Stomach (tissue), 9 donors: ENCODE results near the gene MAPRE2. TPM values are rescaled to one million over a fixed set of nuclear protein-coding genes. Genes with fewer than 3 reads are reported as not detected.

ENCODE experiments used
- DNase-seq, 2 donors: peaks; one replicate each; pipeline versions ENCODE4 v3.0.0 to v3.0.0-alpha.2; 2013 to 2019
- H3K27ac ChIP-seq, 5 donors: fragments of 200-600 bp in 4 of 5; sonication (generic) in 4 of 5; one replicate each; pipeline ENCODE4 v1.5.1; 2013 to 2019; ENCODE audit warnings: mild to moderate bottlenecking in 1 of 5, moderate library complexity in 1 of 5
- H3K27me3 ChIP-seq, 3 donors: fragments of 200-600 bp; sonication (generic); one replicate each; pipeline ENCODE4 v1.5.1; 2017 to 2019; ENCODE audit warnings: mixed run types in 1 of 3
- H3K36me3 ChIP-seq, 4 donors: fragments of 200-600 bp; sonication (generic); 1 replicate in 3 of 4; 2 replicates in 1 of 4; pipeline ENCODE4 v1.5.1; 2016 to 2019
- H3K4me1 ChIP-seq, 4 donors: fragments of 200-600 bp; sonication (generic); one replicate each; pipeline ENCODE4 v1.5.1; 2016 to 2019
- H3K4me3 ChIP-seq, 4 donors: fragments of 200-600 bp; sonication (generic) in 3 of 4; one replicate each; pipeline ENCODE4 v1.5.1; 2016 to 2019; ENCODE audit warnings: mild to moderate bottlenecking in 1 of 4
- H3K9me3 ChIP-seq, 4 donors: fragments of 200-600 bp; sonication (generic); one replicate each; pipeline ENCODE4 v1.5.1; 2016 to 2019
- CTCF ChIP-seq, 7 experiments: fragments of 450-650 bp in 4 of 7; fragments of 200-600 bp in 3 of 7; sonication (generic) in 3 of 7; IDR thresholded peaks; one replicate each; pipeline ENCODE4 v1.5.1; 2016 to 2019; ENCODE audit warnings: antibody characterized with exemption in 7 of 7, control low read depth in 2 of 7, mild to moderate bottlenecking in 1 of 7
- EP300 ChIP-seq: sonication (generic); formaldehyde crosslinking; IDR thresholded peaks from one replicate; pipeline ENCODE4 v1.6.1; 2017; ENCODE audit warnings: antibody characterized with exemption
- POLR2A ChIP-seq, 4 donors: fragments of 450-650 bp; IDR thresholded peaks; one replicate each; pipeline ENCODE4 v1.6.1; 2016; ENCODE audit warnings: antibody characterized with exemption in 4 of 4, control low read depth in 2 of 4, mild to moderate bottlenecking in 1 of 4, moderate library complexity in 1 of 4
- POLR2AphosphoS5 ChIP-seq, 3 donors: sonication (generic); formaldehyde crosslinking; IDR thresholded peaks; one replicate each; pipeline ENCODE4 v1.6.1; 2016; ENCODE audit warnings: antibody characterized with exemption in 3 of 3
- WGBS, 5 donors: extraction: QIAGEN DNeasy Blood & Tissue Kit in 3 of 5; methylation state at CpG; one replicate each; pipeline versions ENCODE4 v1.1.5 to v1.1.7; 2013 to 2018; 5-methylcytosine and 5-hydroxymethylcytosine counted together
- intact Hi-C: fragments of 100-400 bp; cut with DNase I; formaldehyde crosslinking; loops from one replicate; pipeline ENCODE4 v1.15.1; 2023; ENCODE audit warnings: low total_unique reads
- polyA plus RNA-seq, 3 donors: library from polyadenylated mRNA; stranded (reverse); fragments of 200-250 nt; gene quantifications; one replicate each; pipeline ENCODE4 v1.2.3, GENCODE V29; 2013
- total RNA-seq, 5 donors: library from RNA; depleted of rRNA; stranded (reverse); fragments of >200 nt; gene quantifications; one replicate each; pipeline versions ENCODE4 v1.1.0 to v1.2.3, GENCODE V29; 2014 to 2016
- donor health status: healthy with polysubstance abuse.
- donor health status: Bipolar disorder and iron deficiency.
- donor health status: healthy.

MAPRE2 gene
- total and polyA plus RNA-seq, 8 donors: 7.4 to 258 (median 24.2) TPM

GRCh38 chr18:35157181-35157580 is 116.0 kb downstream of the MAPRE2 start:
- Histone ChIP-seq H3K9me3 (no peaks in the 10 kb centered on the region), H3K27ac (no peak overlapping the region)
- intact Hi-C loops: no loop called here

GRCh38 chr18:35158728-35159450 is 117.7 kb downstream of the MAPRE2 start:
- peaks cover 0 to 8% (median 6%) of the 10 kb centered on the region in 4 donors for H3K4me1 ChIP-seq
- H3K4me3 ChIP-seq: no peak overlapping the region
- intact Hi-C loops: no loop called here
- 71 to 86% (median 78%) methylated on average over 5 of the region's 5 CpGs for WGBS, 5 donors
- peak in 1 of 2 donors; percentile 52 for DNase-seq
- no peaks in the 10 kb centered on the region for H3K27me3 ChIP-seq
- TF ChIP-seq EP300: no peak
- no peaks in the 10 kb centered on the region for H3K36me3 ChIP-seq
- H3K27ac ChIP-seq: no peak overlapping the region
- no peaks in the 10 kb centered on the region for H3K9me3 ChIP-seq

More at GRCh38 chr18:35157181-35157580, 116.0 kb downstream of the MAPRE2 start:
- Histone ChIP-seq H3K27me3 (no peaks in the 10 kb centered on the region), H3K36me3 (no peaks in the 10 kb centered on the region), H3K4me3 (no peak overlapping the region), H3K4me1 (peaks cover 0 to 8% (median 6%) of the 10 kb centered on the region in 4 donors)
- TF ChIP-seq POLR2AphosphoS5 (IDR thresholded peaks at IDR 0.05) (no peak), CTCF (IDR thresholded peaks at IDR 0.05) (no peak)
- 89 to 94% (median 90%) methylated on average over 4 of the region's 4 CpGs for WGBS, 5 donors
- no peak for DNase-seq

- H3K4me3 ChIP-seq: no peak overlapping the region
- H3K36me3 ChIP-seq: no peaks in the 10 kb centered on the region
- H3K27ac ChIP-seq: no peak overlapping the region
- H3K27me3 ChIP-seq: no peaks in the 10 kb centered on the region
- no peak for DNase-seq
- no peaks in the 10 kb centered on the region for H3K9me3 ChIP-seq
- intact Hi-C loops: no loop called here
- H3K4me1 ChIP-seq: peaks cover 0 to 8% (median 6%) of the 10 kb centered on the region in 4 donors
- TF ChIP-seq EP300 (no peak), POLR2AphosphoS5 (IDR thresholded peaks at IDR 0.05) (no peak), POLR2A (IDR thresholded peaks at IDR 0.05) (no peak), CTCF (IDR thresholded peaks at IDR 0.05) (no peak)
- WGBS, 5 donors: 76 to 90% (median 90%) methylated on average over 3 of the region's 3 CpGs
Observed at GRCh38 chr18:35159782-35160181, 118.6 kb downstream of the MAPRE2 start.

GRCh38 chr18:35161485-35161884 is 120.3 kb downstream of the MAPRE2 start:
- no peak for TF ChIP-seq POLR2A (IDR thresholded peaks at IDR 0.05)
- TF ChIP-seq POLR2AphosphoS5 (IDR thresholded peaks at IDR 0.05): no peak
- no peak for TF ChIP-seq EP300
- no peak for TF ChIP-seq CTCF (IDR thresholded peaks at IDR 0.05)
- Histone ChIP-seq H3K27me3 (no peaks in the 10 kb centered on the region), H3K4me1 (no peaks in the 10 kb centered on the region), H3K36me3 (no peaks in the 10 kb centered on the region), H3K4me3 (no peak overlapping the region), H3K27ac (no peak overlapping the region), H3K9me3 (no peaks in the 10 kb centered on the region)
- intact Hi-C loops: no loop called here
- 80 to 92% (median 84%) methylated on average over 2 of the region's 2 CpGs for WGBS, 5 donors
- no peak for DNase-seq

GRCh38 chr18:35161934-35162333 is 120.7 kb downstream of the MAPRE2 start:
- intact Hi-C loops: no loop called here
- Histone ChIP-seq H3K27ac (no peak overlapping the region), H3K4me3 (no peak overlapping the region), H3K36me3 (no peaks in the 10 kb centered on the region), H3K27me3 (no peaks in the 10 kb centered on the region), H3K9me3 (no peaks in the 10 kb centered on the region), H3K4me1 (no peaks in the 10 kb centered on the region)
- WGBS, 5 donors: 46 to 71% (median 56%) methylated on average over 3 of the region's 3 CpGs
- DNase-seq: no peak
- TF ChIP-seq POLR2A (IDR thresholded peaks at IDR 0.05) (no peak), EP300 (no peak), POLR2AphosphoS5 (IDR thresholded peaks at IDR 0.05) (no peak), CTCF (IDR thresholded peaks at IDR 0.05) (no peak)
